Measurements from ENCODE around the gene ATXN1.

ATXN1 gene

GRCh38 chr6:16742116-16742515, 19.1 kb downstream of the ATXN1 start:
- no peak for DNase-seq

GRCh38 chr6:16741112-16742016, 19.9 kb downstream of the ATXN1 start:
- DNase-seq = no peak

- no peak for DNase-seq
These were observed 21.2 kb downstream of the ATXN1 start for GRCh38 chr6:16740097-16740496.

GRCh38 chr6:16739329-16739801, 21.9 kb downstream of the ATXN1 start:
- no peak for DNase-seq

GRCh38 chr6:16737925-16738324, 23.3 kb downstream of the ATXN1 start:
- no peak for DNase-seq

GRCh38 chr6:16736856-16737775, 24.1 kb downstream of the ATXN1 start:
- no peak for DNase-seq

GRCh38 chr6:16735014-16735413, 26.2 kb downstream of the ATXN1 start:
- DNase-seq = no peak

- DNase-seq = no peak
These were observed 28.2 kb downstream of the ATXN1 start for GRCh38 chr6:16733085-16733484.

GRCh38 chr6:16731478-16732051, 29.7 kb downstream of the ATXN1 start:
- DNase-seq = no peak

- no peak for DNase-seq
These were observed 30.4 kb downstream of the ATXN1 start for GRCh38 chr6:16730738-16731477.

- DNase-seq = no peak
These were observed 31.5 kb downstream of the ATXN1 start for GRCh38 chr6:16729744-16730143.

GRCh38 chr6:16729183-16729691, 32.0 kb downstream of the ATXN1 start:
- no peak for DNase-seq

GRCh38 chr6:16728513-16729182, 32.6 kb downstream of the ATXN1 start:
- no peak for DNase-seq

- no peak for DNase-seq
These were observed 33.3 kb downstream of the ATXN1 start for GRCh38 chr6:16727996-16728395.

- no peak for DNase-seq
These were observed 36.0 kb downstream of the ATXN1 start for GRCh38 chr6:16725145-16725864.

GRCh38 chr6:16723826-16724225, 37.4 kb downstream of the ATXN1 start:
- no peak for DNase-seq

- no peak for DNase-seq
These were observed 37.9 kb downstream of the ATXN1 start for GRCh38 chr6:16723402-16723801.

- DNase-seq = no peak
These were observed 38.6 kb downstream of the ATXN1 start for GRCh38 chr6:16722630-16723029.

GRCh38 chr6:16721977-16722376, 39.3 kb downstream of the ATXN1 start:
- DNase-seq = no peak

- no peak for DNase-seq
These were observed 40.4 kb downstream of the ATXN1 start for GRCh38 chr6:16720861-16721260.

GRCh38 chr6:16719488-16719887, 41.8 kb downstream of the ATXN1 start:
- no peak for DNase-seq
